Dendritic cell treated with granulocyte-macrophage colony-stimulating factor and Interleukin-4, amounts not matched to agents 40 ng/mL and 50 ng/mL, for 4 days (primary cell): ENCODE measurements around the gene PLEKHG4.

Experiments
- H3K27ac Mint-ChIP-seq: one replicate; pipeline ENCODE4 v1.8.0; 2022; ENCODE audit warnings: mild to moderate bottlenecking, mixed read lengths
- H3K27me3 Mint-ChIP-seq: one replicate; pipeline ENCODE4 v1.8.0; 2022; ENCODE audit warnings: mild to moderate bottlenecking, mixed read lengths
- H3K36me3 Mint-ChIP-seq: one replicate; pipeline ENCODE4 v1.8.0; 2022; ENCODE audit warnings: low read depth, mixed read lengths
- H3K4me1 Mint-ChIP-seq: one replicate; pipeline ENCODE4 v1.8.0; 2022; ENCODE audit warnings: low read depth, mixed read lengths
- H3K4me3 Mint-ChIP-seq: one replicate; pipeline ENCODE4 v1.8.0; 2022; ENCODE audit warnings: mild to moderate bottlenecking, moderate library complexity, mixed read lengths
- H3K9me3 Mint-ChIP-seq: one replicate; pipeline ENCODE4 v1.8.0; 2022; ENCODE audit warnings: mixed read lengths
- intact Hi-C: fragments of 100-400 bp; cut with micrococcal nuclease; formaldehyde crosslinking; loops from one replicate; pipeline ENCODE4 v1.15.0; 2022

PLEKHG4 gene

GRCh38 chr16:67249178-67250044 lies 29.9 kb upstream of the PLEKHG4 start:
- Mint-ChIP-seq H3K4me3 (peak overlapping the region; percentile 59), H3K4me1 (peaks cover 42% of the 10 kb centered on the region), H3K36me3 (peaks cover 10% of the 10 kb centered on the region), H3K9me3 (no peaks in the 10 kb centered on the region), H3K27ac (no peak overlapping the region), H3K27me3 (peaks cover 38% of the 10 kb centered on the region)
- intact Hi-C loops, result no loop called here

- H3K9me3 Mint-ChIP-seq, result no peaks in the 10 kb centered on the region
- H3K36me3 Mint-ChIP-seq, result peaks cover 10% of the 10 kb centered on the region
- no peak overlapping the region for H3K27ac Mint-ChIP-seq
- peaks cover 38% of the 10 kb centered on the region for H3K27me3 Mint-ChIP-seq
- intact Hi-C loops, result no loop called here
- H3K4me3 Mint-ChIP-seq, result no peak overlapping the region
- H3K4me1 Mint-ChIP-seq, result peaks cover 36% of the 10 kb centered on the region
These were observed 29.3 kb upstream of the PLEKHG4 start for GRCh38 chr16:67250045-67250327.

- intact Hi-C loops, result no loop called here
- Mint-ChIP-seq H3K27me3 (peaks cover 44% of the 10 kb centered on the region), H3K9me3 (no peaks in the 10 kb centered on the region), H3K36me3 (no peaks in the 10 kb centered on the region), H3K4me3 (no peak overlapping the region), H3K4me1 (peaks cover 25% of the 10 kb centered on the region), H3K27ac (no peak overlapping the region)
These were observed 26.5 kb upstream of the PLEKHG4 start for GRCh38 chr16:67252609-67253497.

GRCh38 chr16:67254801-67255552 lies 24.4 kb upstream of the PLEKHG4 start:
- peaks cover 26% of the 10 kb centered on the region for H3K27me3 Mint-ChIP-seq
- no peak overlapping the region for H3K27ac Mint-ChIP-seq
- no peaks in the 10 kb centered on the region for H3K36me3 Mint-ChIP-seq
- intact Hi-C loops, result no loop called here
- no peaks in the 10 kb centered on the region for H3K9me3 Mint-ChIP-seq
- no peak overlapping the region for H3K4me3 Mint-ChIP-seq
- H3K4me1 Mint-ChIP-seq, result peaks cover 4% of the 10 kb centered on the region

GRCh38 chr16:67255553-67256221 lies 23.6 kb upstream of the PLEKHG4 start:
- no peak overlapping the region for H3K27ac Mint-ChIP-seq
- intact Hi-C loops, result no loop called here

GRCh38 chr16:67256701-67257230 lies 22.6 kb upstream of the PLEKHG4 start:
- Mint-ChIP-seq H3K27me3 (peaks cover 13% of the 10 kb centered on the region), H3K4me1 (no peaks in the 10 kb centered on the region), H3K9me3 (no peaks in the 10 kb centered on the region), H3K36me3 (no peaks in the 10 kb centered on the region), H3K27ac (no peak overlapping the region), H3K4me3 (no peak overlapping the region)
- intact Hi-C loops, result no loop called here

More at GRCh38 chr16:67255553-67256221, 23.6 kb upstream of the PLEKHG4 start:
- Mint-ChIP-seq H3K36me3 (no peaks in the 10 kb centered on the region), H3K9me3 (no peaks in the 10 kb centered on the region), H3K4me1 (no peaks in the 10 kb centered on the region), H3K27me3 (peaks cover 19% of the 10 kb centered on the region), H3K4me3 (no peak overlapping the region)

- H3K4me3 Mint-ChIP-seq, result no peak overlapping the region
- H3K4me1 Mint-ChIP-seq, result no peaks in the 10 kb centered on the region
- peaks cover 13% of the 10 kb centered on the region for H3K27me3 Mint-ChIP-seq
- no peaks in the 10 kb centered on the region for H3K36me3 Mint-ChIP-seq
- intact Hi-C loops, result no loop called here
- H3K9me3 Mint-ChIP-seq, result no peaks in the 10 kb centered on the region
- H3K27ac Mint-ChIP-seq, result no peak overlapping the region
These were observed 21.7 kb upstream of the PLEKHG4 start for GRCh38 chr16:67257486-67258160.

- no peaks in the 10 kb centered on the region for H3K36me3 Mint-ChIP-seq
- intact Hi-C loops, result no loop called here
- H3K4me3 Mint-ChIP-seq, result no peak overlapping the region
These were observed 21.0 kb upstream of the PLEKHG4 start for GRCh38 chr16:67258161-67258835.

GRCh38 chr16:67259705-67260104 lies 19.6 kb upstream of the PLEKHG4 start:
- no peaks in the 10 kb centered on the region for H3K9me3 Mint-ChIP-seq
- H3K4me1 Mint-ChIP-seq, result no peaks in the 10 kb centered on the region
- no peak overlapping the region for H3K4me3 Mint-ChIP-seq
- peaks cover 28% of the 10 kb centered on the region for H3K27me3 Mint-ChIP-seq
- H3K36me3 Mint-ChIP-seq, result no peaks in the 10 kb centered on the region
- H3K27ac Mint-ChIP-seq, result no peak overlapping the region
- intact Hi-C loops, result no loop called here

More at GRCh38 chr16:67258161-67258835, 21.0 kb upstream of the PLEKHG4 start:
- H3K4me1 Mint-ChIP-seq, result no peaks in the 10 kb centered on the region
- no peak overlapping the region for H3K27ac Mint-ChIP-seq
- H3K9me3 Mint-ChIP-seq, result no peaks in the 10 kb centered on the region
- H3K27me3 Mint-ChIP-seq, result peaks cover 19% of the 10 kb centered on the region

GRCh38 chr16:67260426-67261063 lies 18.8 kb upstream of the PLEKHG4 start:
- no peak overlapping the region for H3K4me3 Mint-ChIP-seq
- H3K4me1 Mint-ChIP-seq, result no peaks in the 10 kb centered on the region
- H3K27me3 Mint-ChIP-seq, result peaks cover 33% of the 10 kb centered on the region
- intact Hi-C loops, result no loop called here
- H3K27ac Mint-ChIP-seq, result no peak overlapping the region
- H3K9me3 Mint-ChIP-seq, result no peaks in the 10 kb centered on the region
- no peaks in the 10 kb centered on the region for H3K36me3 Mint-ChIP-seq

GRCh38 chr16:67263201-67263600 lies 16.1 kb upstream of the PLEKHG4 start:
- Mint-ChIP-seq H3K4me3 (no peak overlapping the region), H3K27me3 (peaks cover 35% of the 10 kb centered on the region), H3K4me1 (peaks cover 5% of the 10 kb centered on the region), H3K36me3 (no peaks in the 10 kb centered on the region), H3K27ac (no peak overlapping the region), H3K9me3 (no peaks in the 10 kb centered on the region)
- intact Hi-C loops, result no loop called here

GRCh38 chr16:67264277-67264676 lies 15.1 kb upstream of the PLEKHG4 start:
- no peaks in the 10 kb centered on the region for H3K36me3 Mint-ChIP-seq
- intact Hi-C loops, result no loop called here

More at GRCh38 chr16:67264277-67264676, 15.1 kb upstream of the PLEKHG4 start:
- Mint-ChIP-seq H3K4me3 (no peak overlapping the region), H3K4me1 (peaks cover 5% of the 10 kb centered on the region), H3K27me3 (peaks cover 39% of the 10 kb centered on the region), H3K27ac (no peak overlapping the region), H3K9me3 (no peaks in the 10 kb centered on the region)
